ENCODE data around the gene CACNG4. TPM values are rescaled to one million over a fixed set of nuclear protein-coding genes. Genes with fewer than 3 reads are reported as not detected.

CACNG4 gene
- total and polyA plus RNA-seq, 9 of the 15 experiments (the other 6 are each of a cell fraction or from before 2014, with no cell fraction given) = 0.07 TPM; not detected in 8

- TF ChIP-seq THRB (CRISPR knock-in tag; conservative IDR thresholded peaks at IDR 0.05) (no peak), NCOA1 (IDR thresholded peaks at IDR 0.05; ENCODE audit: low read depth) (no peak), EWSR1 (IDR thresholded peaks at IDR 0.05; ENCODE audit: borderline replicate concordance, low read depth, partially characterized antibody) (no peak)
Measured at GRCh38 chr17:67046398-67046797, 81.9 kb downstream of the CACNG4 start (continued).

DNA sequence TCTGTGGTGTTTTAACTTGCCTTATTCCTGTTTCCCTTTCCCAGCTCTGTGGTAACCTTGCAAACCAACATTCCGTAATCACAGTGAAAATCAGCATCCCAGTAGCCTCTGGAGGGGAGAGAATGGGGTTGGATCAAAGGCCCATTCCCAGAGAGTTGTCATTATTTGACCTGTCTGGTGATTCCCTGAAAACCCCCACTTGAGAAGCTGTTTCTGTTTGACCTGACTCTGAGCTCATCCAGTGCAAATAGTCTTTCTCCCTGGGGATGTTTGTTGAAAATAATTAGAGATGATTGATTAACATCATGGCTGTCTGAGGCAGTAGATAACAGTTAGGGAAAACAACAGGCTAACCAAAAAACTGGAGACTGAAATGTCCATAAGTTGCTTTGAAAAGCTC, 82.9 kb downstream of the CACNG4 start:
- Histone ChIP-seq H3K27ac (ENCODE audit: extremely low read depth, low read depth, low read length) (no peak overlapping the region), H3K36me3 (ENCODE audit: control insufficient read depth, insufficient read depth, low read length) (no peaks in the 10 kb centered on the region), H3K9ac (ENCODE audit: insufficient read depth in 1 of 2, low read depth in 2 of 2, low read length in 2 of 2) (no peak overlapping the region), H3K4me3 (no peak overlapping the region), H3K9me3 (replicated peaks; ENCODE audit: control insufficient read depth, insufficient read depth, low read depth, low read length) (no peaks in the 10 kb centered on the region; the same call in 1 of the 2 replicates), H3K4me2 (ENCODE audit: insufficient read depth, low read length) (no peak overlapping the region), H2AFZ (ENCODE audit: low read depth, low read length) (no peak overlapping the region), H3K9me1 (ENCODE audit: control insufficient read depth, insufficient read depth, low read length) (no peaks in the 10 kb centered on the region), H3K79me2 (ENCODE audit: control insufficient read depth, insufficient read depth, low read length) (no peaks in the 10 kb centered on the region), H3K27me3 (ENCODE audit: control insufficient read depth in 2 of 2, insufficient read depth in 2 of 2, low read length in 2 of 2) (peaks cover 24 to 48% of the 10 kb centered on the region in 2 experiments; a peak in 4 of 5 replicates), H3K4me1 (replicated peaks in 1 of 2; ENCODE audit: control insufficient read depth in 2 of 2, insufficient read depth in 2 of 2, low read length in 2 of 2) (peaks cover 0 to 8% of the 10 kb centered on the region in 2 experiments; a peak in 2 of 5 replicates), H4K20me1 (replicated peaks; ENCODE audit: control insufficient read depth, insufficient read depth, low read length) (no peaks in the 10 kb centered on the region)
- 0% methylated on average over 1 of the region's 1 CpG for WGBS (ENCODE audit: insufficient coverage, low coverage, missing lambda C conversion rate)
- CTCF ChIA-PET (ENCODE audit: low intra/inter-chr PET ratio) = no interaction called here
- in situ Hi-C loops (cut with MboI) = no loop called here
- ATAC-seq (no peak), DNase-seq (ENCODE audit: extremely low read depth in 1 of 4, low spot score in 3 of 4) (no peak), FAIRE-seq (no peak)
- intact Hi-C loops (cut with micrococcal nuclease) = no loop called here
- POLR2A ChIA-PET = no interaction called here
- BruUV-seq (replicated peaks) = no TSS peak
- TF ChIP-seq ZNF134 (CRISPR knock-in tag; conservative IDR thresholded peaks at IDR 0.05) (no peak), HCFC1 (IDR thresholded peaks at IDR 0.05; ENCODE audit: low read depth, low read length) (no peak), NCOA2 (IDR thresholded peaks at IDR 0.05; ENCODE audit: partially characterized antibody in 2 of 2) (no peak), ZBTB12 (CRISPR knock-in tag; IDR thresholded peaks at IDR 0.05) (no peak), TRIM24 (IDR thresholded peaks at IDR 0.05) (no peak), TSC22D4 (tag; IDR thresholded peaks at IDR 0.05) (no peak), ERF (CRISPR knock-in tag; IDR thresholded peaks at IDR 0.05) (no peak), PHF21A (IDR thresholded peaks at IDR 0.05; ENCODE audit: borderline replicate concordance, low read depth) (no peak), ZHX1 (conservative IDR thresholded peaks at IDR 0.05; ENCODE audit: low read length) (no peak), ZNF239 (CRISPR knock-in tag; IDR thresholded peaks at IDR 0.05) (no peak), CREB1 (IDR thresholded peaks at IDR 0.05) (no peak), CREB1 (CRISPR knock-in tag; IDR thresholded peaks at IDR 0.05) (no peak), ZNF143 (CRISPR knock-in tag; IDR thresholded peaks at IDR 0.05) (no peak)
- TF ChIP-seq, protein P1, sequence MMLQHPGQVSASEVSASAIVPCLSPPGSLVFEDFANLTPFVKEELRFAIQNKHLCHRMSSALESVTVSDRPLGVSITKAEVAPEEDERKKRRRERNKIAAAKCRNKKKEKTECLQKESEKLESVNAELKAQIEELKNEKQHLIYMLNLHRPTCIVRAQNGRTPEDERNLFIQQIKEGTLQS (IDR thresholded peaks at IDR 0.05) = no peak
- TF ChIP-seq, protein P1 (CRISPR knock-in tag; conservative IDR thresholded peaks at IDR 0.05) = no peak

Data from K562 (cell line).